Neuronal stem cell (in vitro differentiated cells): ENCODE results near the gene TRIM67.

Experiments
- DNase-seq: peaks from one replicate; pipeline ENCODE4 v3.0.0-alpha.2; 2013; ENCODE audit warnings: low spot score
- H2AFZ ChIP-seq: one replicate; pipeline ENCODE4 v1.6.1; 2013; ENCODE audit warnings: mild to moderate bottlenecking, low read length, inconsistent platforms
- H2AK5ac ChIP-seq: 2 replicates; pipeline ENCODE4 v1.6.1; 2013; ENCODE audit warnings: low read depth, mild to moderate bottlenecking, inconsistent platforms, low read length, moderate library complexity, mixed read lengths
- H2BK120ac ChIP-seq: 2 replicates; pipeline ENCODE4 v1.6.1; 2013; ENCODE audit warnings: low read depth, mild to moderate bottlenecking, inconsistent platforms, low read length, moderate library complexity, mixed read lengths
- H2BK12ac ChIP-seq: one replicate; pipeline ENCODE4 v1.6.1; 2013; ENCODE audit warnings: low read length, inconsistent platforms
- H2BK15ac ChIP-seq: 2 replicates; pipeline ENCODE4 v1.6.1; 2013; ENCODE audit warnings: mild to moderate bottlenecking, low read length, inconsistent platforms, mixed read lengths
- H2BK5ac ChIP-seq: one replicate; pipeline ENCODE4 v1.6.1; 2013; ENCODE audit warnings: inconsistent platforms, mild to moderate bottlenecking, low read length, moderate library complexity
- H3K14ac ChIP-seq: one replicate; pipeline ENCODE4 v1.6.1; 2013; ENCODE audit warnings: low read length, inconsistent platforms
- H3K18ac ChIP-seq: 2 replicates; pipeline ENCODE4 v1.6.1; 2013; ENCODE audit warnings: low read length, inconsistent platforms
- H3K23ac ChIP-seq: 2 replicates; pipeline ENCODE4 v1.6.1; 2013; ENCODE audit warnings: low read depth, mild to moderate bottlenecking, mixed read lengths, low read length, inconsistent platforms; ENCODE audit not compliant: poor library complexity
- H3K27ac ChIP-seq: replicated peaks from 3 replicates; pipeline ENCODE4 v1.5.1; 2013; ENCODE audit warnings: low read length, inconsistent platforms
- H3K27me3 ChIP-seq, 3 experiments: 2 replicates each; pipeline ENCODE4 v1.6.1; 2013; ENCODE audit warnings: low read length in 3 of 3, mild to moderate bottlenecking in 2 of 3, inconsistent platforms in 1 of 3, low read depth in 1 of 3, mixed read lengths in 1 of 3, moderate library complexity in 1 of 3; ENCODE audit not compliant: control insufficient read depth in 3 of 3, insufficient read depth in 3 of 3
- H3K36me3 ChIP-seq, 2 donors: replicated peaks in 1 of 2; 2 replicates each; pipeline ENCODE4 v1.6.1; 2013; ENCODE audit warnings: low read length in 2 of 2; ENCODE audit not compliant: control insufficient read depth in 2 of 2, insufficient read depth in 2 of 2
- H3K4ac ChIP-seq: 2 replicates; pipeline ENCODE4 v1.6.1; 2013; ENCODE audit warnings: inconsistent platforms, mild to moderate bottlenecking, low read length, moderate library complexity
- H3K4me1 ChIP-seq, 2 donors: 1 replicate in 1 of 2; 2 replicates in 1 of 2; pipeline ENCODE4 v1.6.1; 2013; ENCODE audit warnings: low read length in 2 of 2, low read depth in 1 of 2; ENCODE audit not compliant: control insufficient read depth in 2 of 2, insufficient read depth in 1 of 2
- H3K4me2 ChIP-seq: one replicate; pipeline ENCODE4 v1.6.1; 2013; ENCODE audit warnings: mild to moderate bottlenecking, low read length, inconsistent platforms; ENCODE audit not compliant: insufficient read depth, poor library complexity, severe bottlenecking
- H3K4me3 ChIP-seq, 2 donors: 2 replicates each; pipeline ENCODE4 v1.5.1; 2013; ENCODE audit warnings: low read length in 2 of 2, mild to moderate bottlenecking in 2 of 2, inconsistent platforms in 1 of 2, moderate library complexity in 1 of 2
- H3K79me1 ChIP-seq: one replicate; pipeline ENCODE4 v1.6.1; 2013; ENCODE audit warnings: low read depth, mild to moderate bottlenecking, inconsistent platforms, low read length, moderate library complexity
- H3K9ac ChIP-seq: one replicate; pipeline ENCODE4 v1.6.1; 2013; ENCODE audit warnings: mild to moderate bottlenecking, low read depth, low read length, inconsistent platforms; ENCODE audit not compliant: poor library complexity
- H3K9me3 ChIP-seq, 2 donors: replicated peaks in 1 of 2; 2 replicates each; pipeline versions ENCODE3 to v1.6.1; 2013; ENCODE audit warnings: low read length in 2 of 2, mild to moderate bottlenecking in 2 of 2, inconsistent platforms in 1 of 2, low read depth in 1 of 2, mixed read lengths in 1 of 2, moderate library complexity in 1 of 2; ENCODE audit not compliant: control insufficient read depth in 2 of 2, insufficient read depth in 1 of 2
- H4K8ac ChIP-seq: one replicate; pipeline ENCODE4 v1.6.1; 2013; ENCODE audit warnings: low read depth, mild to moderate bottlenecking, inconsistent platforms, low read length, moderate library complexity
- H4K91ac ChIP-seq: one replicate; pipeline ENCODE4 v1.6.1; 2013; ENCODE audit warnings: low read length, low read depth, mild to moderate bottlenecking, inconsistent platforms; ENCODE audit not compliant: poor library complexity
- WGBS, 2 donors: extraction: QIAGEN DNeasy Blood & Tissue Kit; methylation state at CpG; one replicate each; pipeline ENCODE4 v1.1.7; 2013; ENCODE audit warnings: missing lambda C conversion rate in 2 of 2, mixed read lengths in 1 of 2; ENCODE audit not compliant: insufficient read length in 2 of 2, insufficient replicate concordance in 1 of 2; ENCODE audit errors: extremely low coverage in 2 of 2; 5-methylcytosine and 5-hydroxymethylcytosine counted together

The TRIM67 gene

GRCh38 chr1:231181271-231181670, 19.4 kb downstream of the TRIM67 start:
- no peak overlapping the region for H2BK120ac ChIP-seq
- H2AK5ac ChIP-seq: no peak overlapping the region
- peaks cover 0 to 24% (median 2%) of the 10 kb centered on the region in 3 experiments for H3K27me3 ChIP-seq
- no peak overlapping the region for H3K4me3 ChIP-seq
- no peak overlapping the region for H3K4ac ChIP-seq
- H2BK15ac ChIP-seq: no peak overlapping the region
- H2AFZ ChIP-seq: no peak overlapping the region
- H2BK5ac ChIP-seq: no peak overlapping the region
- no peak overlapping the region for H4K8ac ChIP-seq
- H3K27ac ChIP-seq: no peak overlapping the region
- no peak for DNase-seq
- H3K4me2 ChIP-seq: no peak overlapping the region
- no peaks in the 10 kb centered on the region for H3K36me3 ChIP-seq
- H3K9ac ChIP-seq: no peak overlapping the region
- H3K79me1 ChIP-seq: no peaks in the 10 kb centered on the region
- H3K18ac ChIP-seq: no peak overlapping the region
- H3K9me3 ChIP-seq: peaks cover 0 to 2% of the 10 kb centered on the region in 2 donors
- no CpG with 5 or more reads among the region's 3 CpGs for WGBS, 2 donors
- no peak overlapping the region for H4K91ac ChIP-seq
- no peak overlapping the region for H3K14ac ChIP-seq
- H2BK12ac ChIP-seq: no peak overlapping the region
- H3K23ac ChIP-seq: no peak overlapping the region
- H3K4me1 ChIP-seq: peaks cover 11 to 15% of the 10 kb centered on the region in 2 donors

GRCh38 chr1:231182317-231182716, 20.5 kb downstream of the TRIM67 start:
- WGBS, 2 donors: no CpG with 5 or more reads among the region's 6 CpGs
- Histone ChIP-seq H3K9ac (no peak overlapping the region), H3K79me1 (no peaks in the 10 kb centered on the region), H3K23ac (no peak overlapping the region), H3K27me3 (peaks cover 0 to 17% (median 2%) of the 10 kb centered on the region in 3 experiments), H2BK12ac (no peak overlapping the region), H3K9me3 (peaks cover 0 to 2% of the 10 kb centered on the region in 2 donors), H3K14ac (peak overlapping the region; percentile 48), H4K8ac (no peak overlapping the region), H3K4ac (no peak overlapping the region), H2BK5ac (no peak overlapping the region), H3K36me3 (no peaks in the 10 kb centered on the region), H3K4me1 (peaks cover 11% of the 10 kb centered on the region in 2 donors), H3K27ac (no peak overlapping the region), H3K4me2 (no peak overlapping the region), H2AFZ (no peak overlapping the region), H2BK15ac (no peak overlapping the region), H2BK120ac (no peak overlapping the region), H2AK5ac (no peak overlapping the region), H3K4me3 (no peak overlapping the region), H4K91ac (no peak overlapping the region), H3K18ac (peak overlapping the region; percentile 78)
- DNase-seq: no peak

- Histone ChIP-seq H2BK15ac (no peak overlapping the region), H2AFZ (peak overlapping the region; percentile 57), H3K27ac (no peak overlapping the region), H3K4ac (no peak overlapping the region), H3K4me1 (peaks cover 11 to 16% of the 10 kb centered on the region in 2 donors), H2AK5ac (no peak overlapping the region), H3K9me3 (peaks cover 0 to 2% of the 10 kb centered on the region in 2 donors), H3K27me3 (peaks cover 0 to 16% (median 4%) of the 10 kb centered on the region in 3 experiments), H2BK5ac (no peak overlapping the region), H3K18ac (peak overlapping the region; percentile 82), H2BK12ac (no peak overlapping the region), H4K8ac (no peak overlapping the region), H3K36me3 (no peaks in the 10 kb centered on the region), H3K14ac (no peak overlapping the region), H2BK120ac (no peak overlapping the region), H3K4me2 (no peak overlapping the region), H3K79me1 (no peaks in the 10 kb centered on the region), H4K91ac (no peak overlapping the region), H3K4me3 (no peak overlapping the region), H3K23ac (no peak overlapping the region), H3K9ac (no peak overlapping the region)
- DNase-seq: peak; percentile 67
- no CpG with 5 or more reads among the region's 13 CpGs for WGBS, 2 donors
These were observed 22.1 kb downstream of the TRIM67 start for GRCh38 chr1:231183639-231184590.

GRCh38 chr1:231184891-231185290, 23.0 kb downstream of the TRIM67 start:
- H3K4ac ChIP-seq: no peak overlapping the region
- H3K18ac ChIP-seq: peak overlapping the region; percentile 63
- no peak overlapping the region for H3K14ac ChIP-seq
- no peak overlapping the region for H3K4me3 ChIP-seq
- no peak overlapping the region for H3K4me2 ChIP-seq
- no peak overlapping the region for H2AFZ ChIP-seq
- peaks cover 11 to 16% of the 10 kb centered on the region in 2 donors for H3K4me1 ChIP-seq
- H4K91ac ChIP-seq: no peak overlapping the region
- WGBS, 2 donors: no CpG with 5 or more reads among the region's 6 CpGs
- H2BK12ac ChIP-seq: peak overlapping the region; percentile 19
- H3K23ac ChIP-seq: no peak overlapping the region
- H3K36me3 ChIP-seq: no peaks in the 10 kb centered on the region
- H3K27ac ChIP-seq: no peak overlapping the region
- peaks cover 0 to 4% of the 10 kb centered on the region in 2 donors for H3K9me3 ChIP-seq
- H4K8ac ChIP-seq: peak overlapping the region; percentile 21
- H3K79me1 ChIP-seq: no peaks in the 10 kb centered on the region
- H2BK15ac ChIP-seq: no peak overlapping the region
- no peak overlapping the region for H2BK120ac ChIP-seq
- DNase-seq: no peak
- H2AK5ac ChIP-seq: no peak overlapping the region
- no peak overlapping the region for H3K9ac ChIP-seq
- H3K27me3 ChIP-seq: peaks cover 0 to 16% (median 4%) of the 10 kb centered on the region in 3 experiments
- no peak overlapping the region for H2BK5ac ChIP-seq
